ENCODE results near the gene TNFRSF21. TPM values are rescaled to one million over a fixed set of nuclear protein-coding genes. Genes with fewer than 3 reads are reported as not detected.

TNFRSF21 gene
- total and polyA plus RNA-seq, 2 experiments from 2014 or later, result 16.8 to 19.0 TPM

- no peaks in the 10 kb centered on the region for H3K36me3 ChIP-seq
- no peak for DNase-seq (ENCODE audit: low read depth in 1 of 2, low spot score in 1 of 2)
These were observed 41.0 kb downstream of the TNFRSF21 start for GRCh38 chr6:47268572-47269187.

GRCh38 chr6:47267301-47267700 is 42.4 kb downstream of the TNFRSF21 start:
- H3K36me3 ChIP-seq, result no peaks in the 10 kb centered on the region
- DNase-seq (ENCODE audit: low read depth in 1 of 2, low spot score in 1 of 2), result no peak
- TF ChIP-seq CTCF (IDR thresholded peaks at IDR 0.05; ENCODE audit: low read depth, low read length), result no peak
- no peaks in the 10 kb centered on the region for H3K27me3 ChIP-seq
- H3K27ac ChIP-seq, result no peak overlapping the region
- no peaks in the 10 kb centered on the region for H3K4me1 ChIP-seq (ENCODE audit: low read depth)
- no peak overlapping the region for H3K4me3 ChIP-seq
- H3K9me3 ChIP-seq (ENCODE audit: low read depth), result no peaks in the 10 kb centered on the region

More at GRCh38 chr6:47268572-47269187, 41.0 kb downstream of the TNFRSF21 start:
- no peak for TF ChIP-seq CTCF (IDR thresholded peaks at IDR 0.05; ENCODE audit: low read depth, low read length)
- Histone ChIP-seq H3K27me3 (no peaks in the 10 kb centered on the region), H3K4me3 (no peak overlapping the region), H3K4me1 (ENCODE audit: low read depth) (no peaks in the 10 kb centered on the region), H3K9me3 (ENCODE audit: low read depth) (no peaks in the 10 kb centered on the region), H3K27ac (no peak overlapping the region)

- Histone ChIP-seq H3K27ac (no peak overlapping the region), H3K4me3 (no peak overlapping the region), H3K9me3 (ENCODE audit: low read depth) (no peaks in the 10 kb centered on the region), H3K4me1 (ENCODE audit: low read depth) (no peaks in the 10 kb centered on the region), H3K27me3 (no peaks in the 10 kb centered on the region), H3K36me3 (no peaks in the 10 kb centered on the region)
- no peak for TF ChIP-seq CTCF (IDR thresholded peaks at IDR 0.05; ENCODE audit: low read depth, low read length)
- no peak for DNase-seq (ENCODE audit: low read depth in 1 of 2, low spot score in 1 of 2)
These were observed 43.7 kb downstream of the TNFRSF21 start for GRCh38 chr6:47265971-47266370.

- H3K4me1 ChIP-seq (ENCODE audit: low read depth), result no peaks in the 10 kb centered on the region
- TF ChIP-seq CTCF (IDR thresholded peaks at IDR 0.05; ENCODE audit: low read depth, low read length), result no peak
- no peaks in the 10 kb centered on the region for H3K36me3 ChIP-seq
- DNase-seq (ENCODE audit: low read depth in 1 of 2, low spot score in 1 of 2), result peak in 1 of 2 donors; percentile 34
- H3K27ac ChIP-seq, result no peak overlapping the region
- no peak overlapping the region for H3K4me3 ChIP-seq
- no peaks in the 10 kb centered on the region for H3K27me3 ChIP-seq
- no peaks in the 10 kb centered on the region for H3K9me3 ChIP-seq (ENCODE audit: low read depth)
These were observed 44.9 kb downstream of the TNFRSF21 start for GRCh38 chr6:47264775-47265184.

- Histone ChIP-seq H3K27me3 (no peaks in the 10 kb centered on the region), H3K9me3 (ENCODE audit: low read depth) (no peaks in the 10 kb centered on the region), H3K27ac (no peak overlapping the region), H3K4me1 (ENCODE audit: low read depth) (no peaks in the 10 kb centered on the region), H3K36me3 (no peaks in the 10 kb centered on the region), H3K4me3 (no peak overlapping the region)
- no peak for DNase-seq (ENCODE audit: low read depth in 1 of 2, low spot score in 1 of 2)
- TF ChIP-seq CTCF (IDR thresholded peaks at IDR 0.05; ENCODE audit: low read depth, low read length), result no peak
These were observed 46.4 kb downstream of the TNFRSF21 start for GRCh38 chr6:47263268-47263667.
